HG03442 (cell line): ENCODE measurements around the gene ERICH3.

Experiments
- ATAC-seq: cut with Tn5 transposase; IDR thresholded peaks from one replicate; pipeline ENCODE4 v1.9.1; 2021; ENCODE audit warnings: mild to moderate bottlenecking, moderate library complexity; ENCODE audit not compliant: unreplicated experiment

ERICH3 gene

DNA sequence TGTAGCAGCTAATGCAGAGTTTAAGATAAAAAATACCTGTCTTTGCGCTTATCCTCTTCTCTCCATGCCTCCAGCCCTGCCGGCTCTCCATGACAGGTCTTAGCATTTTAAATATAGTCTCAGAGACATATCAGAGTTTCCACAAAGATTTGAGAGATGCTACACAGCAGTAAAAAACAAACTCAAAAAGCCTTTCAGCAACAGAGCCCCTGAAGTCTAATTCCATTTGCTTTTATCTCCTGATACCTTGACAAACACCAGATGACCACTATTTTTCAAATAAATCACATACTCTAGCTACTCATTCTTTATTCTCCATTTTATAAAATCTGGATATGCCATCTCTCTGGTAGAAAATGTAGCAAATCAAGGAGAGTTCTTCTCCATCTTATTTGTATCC is 81.6 kb downstream of the ERICH3 start:
- ATAC-seq, result no peak

DNA sequence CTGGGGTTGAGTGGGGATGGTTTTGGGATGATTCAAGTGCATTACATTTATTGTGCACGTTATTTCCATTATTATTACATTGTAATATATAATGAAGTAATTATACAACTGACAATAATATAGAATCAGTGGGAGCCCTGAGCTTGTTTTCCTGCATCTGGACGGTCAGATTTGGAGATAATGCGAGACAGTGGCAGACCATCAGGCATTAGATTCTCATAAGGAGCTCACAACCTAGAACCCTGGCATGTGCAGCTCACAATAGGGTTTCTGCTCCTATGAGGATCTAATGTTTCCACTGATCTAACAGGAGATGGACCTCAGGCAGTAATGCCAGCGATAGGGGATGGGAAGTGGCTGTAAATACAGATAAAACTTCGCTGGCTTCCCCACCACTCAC is 83.3 kb downstream of the ERICH3 start:
- ATAC-seq, result no peak

DNA sequence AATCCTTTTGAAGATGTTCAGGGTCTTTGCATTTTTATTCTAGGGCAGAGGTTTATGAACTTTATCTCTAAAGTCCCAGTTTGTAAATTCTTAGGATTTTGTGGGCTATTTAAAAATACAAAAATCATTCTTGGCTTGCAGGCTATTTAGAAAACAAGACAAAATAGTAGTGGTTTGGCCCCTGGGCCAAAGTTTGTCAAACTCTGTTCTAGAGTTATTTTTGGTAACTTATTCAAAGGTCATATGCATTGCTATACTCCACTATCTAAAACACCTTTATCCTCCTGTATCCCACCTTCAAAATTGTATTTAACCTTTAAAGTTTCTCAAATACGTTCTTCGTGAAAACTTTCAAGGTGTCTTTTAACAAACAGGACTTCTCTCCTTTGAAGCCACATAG is 85.7 kb downstream of the ERICH3 start:
- no peak for ATAC-seq

DNA sequence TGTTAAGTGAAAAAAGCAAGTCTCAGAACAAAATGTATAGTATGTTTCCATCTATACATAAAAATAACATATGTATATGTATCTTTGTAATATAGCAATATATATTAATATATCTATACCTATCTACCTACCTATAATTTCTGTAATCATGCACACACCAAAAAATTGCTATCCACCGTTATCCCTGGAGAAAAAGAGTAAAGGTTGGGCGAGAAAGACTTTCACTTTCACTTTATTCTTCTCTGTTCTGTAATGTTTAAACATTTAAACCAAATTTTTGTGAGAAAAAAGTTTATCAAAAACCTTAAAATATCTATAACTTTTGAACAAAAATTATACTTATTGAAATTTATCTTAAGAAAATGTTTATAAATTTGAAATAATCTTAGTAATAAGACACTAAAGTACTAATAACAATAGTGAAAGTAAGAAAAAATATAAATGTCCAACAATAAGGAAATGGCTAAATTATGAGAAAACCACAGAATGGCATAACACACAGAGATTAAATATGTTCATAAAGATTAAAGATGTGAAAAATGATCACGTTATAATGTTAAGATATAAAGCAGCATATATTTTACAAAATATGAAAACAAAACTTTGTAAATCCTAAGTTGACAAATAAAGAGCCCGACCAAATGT is 87.2 kb downstream of the ERICH3 start:
- ATAC-seq, result no peak

DNA sequence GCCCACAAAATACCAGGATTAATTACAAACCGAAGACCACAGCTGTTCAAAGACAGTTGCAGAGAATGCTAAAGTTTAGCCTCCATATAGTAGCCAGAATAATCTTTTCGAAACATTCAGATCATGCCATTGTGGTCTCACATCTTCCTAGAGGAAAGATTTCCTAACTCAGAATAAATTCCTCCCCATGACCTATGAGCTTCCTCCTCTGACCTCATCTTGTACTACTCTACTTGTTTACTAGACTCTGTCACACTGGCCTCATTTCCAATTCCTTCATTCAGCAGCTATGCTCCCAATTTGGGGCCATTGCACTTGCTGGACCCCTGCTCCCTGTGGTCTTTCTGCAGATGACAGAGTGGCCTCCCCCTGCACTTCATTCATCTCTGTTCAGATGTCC is 89.4 kb downstream of the ERICH3 start:
- no peak for ATAC-seq

DNA sequence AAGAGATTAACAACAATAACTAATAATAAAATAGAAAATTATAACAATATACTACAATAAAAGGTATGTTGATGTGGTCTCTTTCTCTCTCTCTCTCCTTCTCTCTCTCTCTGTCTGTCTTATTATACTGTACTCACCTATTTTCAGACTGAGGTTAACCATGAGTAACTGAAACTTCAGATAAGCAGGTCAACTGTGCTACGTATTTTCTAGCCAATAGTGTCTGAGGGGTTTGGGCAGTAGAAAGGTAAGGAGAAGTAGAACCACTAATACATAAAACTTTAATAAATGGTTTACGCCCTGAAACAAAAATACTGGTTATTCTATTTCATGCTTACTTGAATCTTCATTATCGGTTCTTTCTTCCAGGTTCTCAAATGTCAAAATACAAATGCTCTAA is 90.2 kb downstream of the ERICH3 start:
- ATAC-seq, result no peak

DNA sequence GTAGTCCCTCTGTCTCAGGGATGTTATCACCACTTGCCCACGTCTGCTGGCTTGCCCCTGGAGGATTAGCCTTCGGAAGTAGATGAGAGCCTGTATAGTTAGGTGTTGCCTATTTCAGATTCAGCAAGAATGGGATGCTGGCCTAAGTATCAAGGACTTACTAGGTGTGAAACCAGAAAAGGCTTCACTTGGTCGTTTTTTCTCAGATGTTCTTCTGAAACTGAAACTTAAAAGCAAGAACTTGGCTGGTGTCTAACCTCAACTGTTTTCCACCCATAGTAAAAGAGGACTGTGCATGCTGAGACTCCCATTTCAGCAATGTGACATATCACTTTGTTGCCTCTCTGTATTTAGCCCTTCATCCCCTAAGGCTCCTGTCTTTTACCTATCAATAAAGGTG is 94.2 kb downstream of the ERICH3 start:
- peak; percentile 100 for ATAC-seq

DNA sequence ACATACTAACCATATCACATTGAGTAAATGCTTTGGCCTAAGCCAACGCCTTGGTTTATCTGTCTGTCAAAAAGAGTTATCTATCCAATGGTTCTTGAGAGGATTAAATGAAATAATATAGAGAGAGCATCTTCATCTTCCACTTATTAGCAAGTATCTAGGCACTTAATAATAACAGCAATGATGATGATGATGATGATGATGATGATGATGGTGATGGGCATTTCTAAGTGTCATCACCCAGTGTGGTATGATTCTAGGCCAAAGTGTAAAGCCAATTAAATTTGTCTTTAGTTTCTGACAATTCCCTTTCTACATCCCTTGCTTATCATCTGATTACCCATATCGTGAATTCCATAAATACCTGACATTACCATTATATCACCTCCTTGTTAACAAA is 95.5 kb downstream of the ERICH3 start:
- ATAC-seq, result no peak

DNA sequence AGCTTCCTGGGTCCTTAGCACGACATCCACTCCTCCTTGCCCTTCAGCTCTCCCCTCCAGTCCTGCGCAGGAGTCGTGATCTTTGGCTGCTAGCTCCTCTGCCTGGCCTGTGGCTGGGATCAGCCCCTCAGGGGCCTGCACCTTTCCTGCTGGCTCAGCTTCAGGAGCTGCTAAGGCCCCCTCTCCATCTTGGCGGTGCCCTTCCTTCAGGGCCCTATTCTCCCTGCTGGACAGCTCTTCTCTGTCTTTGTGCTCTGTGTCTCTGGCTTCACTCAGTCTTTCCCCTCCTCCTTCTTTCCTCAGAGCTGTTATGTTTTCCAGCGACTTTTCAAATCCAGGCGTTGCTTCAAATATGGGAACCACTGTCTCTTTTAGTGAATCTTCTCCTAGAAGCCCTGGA is 101.7 kb downstream of the ERICH3 start:
- ATAC-seq, result no peak

DNA sequence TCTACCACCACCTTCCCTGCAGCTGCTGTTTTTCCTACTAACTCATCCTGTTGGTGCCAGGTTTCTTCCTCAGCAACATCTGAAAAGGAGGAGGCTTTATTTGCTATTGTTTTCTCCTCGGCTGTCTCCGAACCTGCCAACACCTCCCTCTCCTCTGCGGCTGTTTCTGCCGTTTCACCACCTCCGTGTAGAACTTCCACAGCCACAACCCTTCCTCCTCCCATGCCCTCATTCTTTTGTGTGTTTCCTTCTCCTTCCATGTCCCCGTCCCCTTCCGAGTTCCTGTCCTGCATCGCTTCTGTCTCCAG is 102.1 kb downstream of the ERICH3 start:
- no peak for ATAC-seq

DNA sequence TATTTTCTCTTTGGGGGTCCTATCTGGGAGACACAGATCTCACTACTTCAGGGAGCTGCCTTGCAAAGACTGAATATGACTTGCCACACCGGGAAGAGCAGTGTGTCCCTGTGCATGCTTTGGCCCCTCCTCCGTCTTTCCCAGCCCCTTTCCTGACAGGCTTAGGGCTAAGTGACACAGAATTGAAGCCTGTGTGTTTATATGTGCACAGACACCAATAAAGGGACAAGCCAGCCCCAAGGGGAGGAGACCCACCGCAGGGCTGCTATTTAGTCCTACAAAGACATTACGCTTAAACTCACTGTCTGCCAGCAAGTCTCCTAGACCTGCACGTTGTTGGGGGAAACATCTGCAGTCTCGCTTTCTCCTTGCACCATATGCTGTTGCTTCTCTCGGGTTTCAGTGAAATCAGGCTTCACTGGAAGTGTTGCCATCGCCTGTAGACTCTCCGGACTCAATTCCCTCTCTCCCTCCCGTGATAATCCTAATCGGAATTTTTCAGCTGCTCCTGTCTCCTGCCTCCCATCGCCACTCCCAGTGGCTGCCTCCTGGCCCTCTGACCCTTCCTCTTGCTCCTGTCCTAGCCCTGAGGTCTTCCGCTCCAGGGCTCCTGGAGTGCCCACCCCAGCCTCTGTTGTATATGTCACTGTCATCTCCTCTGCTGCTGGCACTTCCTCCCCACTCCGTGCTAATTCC is 102.6 kb downstream of the ERICH3 start:
- ATAC-seq, result no peak

DNA sequence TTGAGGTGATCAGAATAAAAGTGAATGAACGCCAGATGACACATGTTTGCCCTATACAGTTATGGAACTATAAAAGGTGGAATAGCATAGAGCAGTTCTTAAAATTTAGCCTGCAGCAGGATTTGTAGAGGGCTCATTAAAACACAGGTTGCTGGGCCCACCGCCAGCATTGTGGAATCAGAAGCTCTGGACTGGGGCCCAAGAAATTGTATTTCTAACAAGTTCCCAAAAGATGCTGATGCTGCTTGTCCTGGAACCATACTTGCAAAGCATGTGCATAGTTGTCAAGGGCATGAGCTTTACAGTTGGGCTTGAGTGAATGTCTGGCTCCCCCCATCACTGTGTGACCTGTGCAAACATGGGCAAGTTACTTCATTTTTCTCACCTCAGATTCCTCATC is 123.7 kb downstream of the ERICH3 start:
- no peak for ATAC-seq

DNA sequence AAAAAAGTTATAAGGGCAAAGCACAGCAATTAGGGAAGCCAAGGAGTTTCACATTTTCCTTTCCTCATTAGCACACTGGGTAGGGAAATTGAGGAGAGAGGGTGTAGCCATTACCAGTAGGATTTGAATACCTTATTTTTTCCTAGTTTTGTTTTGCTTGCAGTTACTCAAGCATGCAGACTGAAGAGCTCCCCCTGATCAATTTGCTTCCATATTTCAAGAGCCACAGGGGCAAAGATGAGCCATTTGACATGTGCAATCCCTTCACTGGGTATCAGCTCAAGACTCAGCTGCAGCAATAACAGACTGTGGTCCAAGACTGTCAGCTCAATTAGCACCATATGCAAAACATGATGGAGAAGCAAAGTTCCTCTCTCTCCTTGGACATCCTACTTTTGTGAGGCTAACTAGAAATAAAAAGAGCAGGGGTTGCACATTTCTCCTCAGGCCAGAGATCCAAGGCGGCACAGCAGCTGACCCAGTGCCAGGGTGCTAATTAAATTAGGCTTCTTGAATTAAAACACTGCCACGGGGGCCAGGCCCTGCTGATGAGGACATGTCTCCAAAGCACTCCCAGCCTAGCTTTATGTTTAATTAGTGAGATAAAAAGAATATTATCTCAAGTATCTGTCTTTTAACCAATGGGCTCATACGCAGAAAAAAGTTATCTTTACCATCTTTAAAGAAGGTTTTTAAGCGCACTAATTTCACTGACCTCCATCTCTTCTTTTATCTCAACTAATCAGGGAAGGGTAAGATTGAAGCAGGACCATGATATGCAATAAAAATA is 124.4 kb downstream of the ERICH3 start:
- ATAC-seq, result no peak

DNA sequence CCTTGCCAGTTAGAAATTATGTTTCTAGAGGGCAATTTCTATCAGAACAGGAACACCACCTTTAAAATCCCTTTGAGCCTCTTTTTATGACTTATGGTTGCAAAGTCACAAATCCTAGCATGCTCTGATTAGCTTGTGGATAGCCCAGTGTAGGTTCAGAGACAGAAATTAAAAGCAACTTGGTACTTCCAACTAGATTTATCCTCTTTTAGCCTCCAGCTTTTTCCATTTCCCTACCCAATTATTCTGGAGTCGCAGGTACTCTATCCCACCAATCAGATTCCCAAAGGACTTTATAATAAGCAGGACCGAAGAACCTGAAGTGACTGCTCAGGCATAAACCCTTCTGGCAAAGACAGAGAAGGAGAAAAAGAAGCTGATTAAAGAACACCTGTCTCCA is 127.8 kb downstream of the ERICH3 start:
- ATAC-seq, result no peak

DNA sequence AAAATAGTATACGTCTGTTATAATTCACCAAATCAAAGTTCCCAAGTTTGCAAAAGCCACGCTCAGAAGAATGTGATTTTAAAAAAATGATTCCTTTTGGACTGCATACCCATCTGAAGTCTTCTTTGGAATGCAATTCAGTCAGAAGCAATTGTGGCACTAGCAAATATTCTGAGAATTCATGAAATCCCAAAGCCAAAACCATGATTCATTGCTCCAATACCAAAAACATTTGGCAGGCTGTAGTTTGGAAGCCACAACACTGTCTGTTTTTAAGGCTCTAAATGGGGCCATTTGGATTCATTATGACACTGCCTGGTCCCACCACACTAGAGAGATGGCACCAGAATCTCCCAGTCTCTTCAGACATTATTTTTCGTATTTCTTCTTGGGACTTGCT is 139.4 kb downstream of the ERICH3 start:
- no peak for ATAC-seq

DNA sequence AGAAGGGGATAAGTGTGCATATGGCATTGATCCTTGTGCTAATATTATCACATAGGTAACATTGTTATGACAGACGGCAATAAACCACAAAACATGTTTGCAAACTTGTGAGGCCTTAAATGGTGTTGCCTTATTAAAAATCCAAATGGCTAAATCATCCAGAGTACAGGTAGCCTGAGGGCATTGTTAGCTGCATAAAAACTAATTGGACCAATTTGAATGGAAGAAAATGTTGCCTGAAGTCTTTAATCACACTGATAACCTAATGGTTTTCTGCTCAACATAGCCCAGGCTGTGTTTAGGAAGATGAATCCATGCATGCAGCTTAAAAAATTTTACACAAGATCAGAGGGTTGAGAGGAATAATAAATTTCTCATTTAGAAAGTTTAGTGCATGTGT is 141.8 kb downstream of the ERICH3 start:
- no peak for ATAC-seq

DNA sequence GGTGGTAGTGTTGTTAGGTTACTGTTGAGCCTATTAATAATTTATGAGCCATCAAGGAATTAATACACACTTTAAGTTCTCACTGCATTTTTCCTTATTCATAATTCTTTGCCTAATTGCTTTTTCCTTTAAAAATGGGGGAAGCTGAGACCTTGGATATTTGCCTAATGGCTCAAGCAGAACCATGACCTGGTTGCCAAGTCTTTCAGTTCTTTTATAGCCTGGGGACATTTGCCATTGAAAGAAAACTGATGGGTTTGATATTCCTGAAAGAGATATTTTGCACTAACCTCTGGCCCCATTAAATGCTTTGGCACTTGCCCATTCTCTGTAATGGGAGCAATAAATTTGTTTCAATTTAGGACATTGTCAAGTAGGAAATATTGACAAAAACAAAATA is 142.7 kb downstream of the ERICH3 start:
- no peak for ATAC-seq

DNA sequence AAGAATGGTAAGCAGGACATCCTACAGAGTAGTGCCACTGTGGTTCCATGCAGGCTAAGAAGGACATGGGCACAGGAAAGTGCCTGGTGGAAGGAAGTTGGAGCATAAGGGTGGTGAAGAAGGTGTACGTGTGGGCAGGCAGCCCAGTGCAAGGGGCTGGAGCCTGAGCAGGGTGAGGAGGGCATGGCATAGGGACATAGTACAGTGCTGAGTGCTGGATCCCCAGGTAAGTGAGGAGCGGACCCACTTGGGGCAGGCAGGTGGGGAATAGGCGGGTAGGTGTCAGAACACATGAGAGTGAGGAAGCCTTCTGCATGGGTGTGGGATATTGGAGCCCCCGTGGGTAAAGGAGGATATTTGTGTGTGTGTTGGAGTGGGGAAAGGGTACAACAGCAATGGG is 145.5 kb downstream of the ERICH3 start:
- ATAC-seq, result no peak

DNA sequence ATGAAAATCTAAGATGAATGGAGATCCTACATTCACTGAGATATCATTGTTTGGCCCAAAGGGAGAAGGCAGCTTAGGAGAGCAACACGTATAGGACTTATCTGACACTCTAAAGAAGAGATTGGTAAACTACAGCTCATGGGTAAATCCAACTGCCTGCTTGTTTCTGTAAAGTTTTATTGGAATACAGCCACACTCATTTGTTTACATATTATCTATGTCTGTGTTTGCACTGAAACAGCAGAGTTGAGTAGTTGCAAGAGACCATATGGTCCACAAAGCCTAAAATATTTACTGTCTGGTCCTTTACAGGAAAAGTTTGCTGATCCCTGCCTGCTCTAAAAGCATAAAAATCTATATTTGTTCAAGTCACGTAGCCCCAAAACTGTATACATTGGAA is 146.9 kb downstream of the ERICH3 start:
- ATAC-seq, result no peak

DNA sequence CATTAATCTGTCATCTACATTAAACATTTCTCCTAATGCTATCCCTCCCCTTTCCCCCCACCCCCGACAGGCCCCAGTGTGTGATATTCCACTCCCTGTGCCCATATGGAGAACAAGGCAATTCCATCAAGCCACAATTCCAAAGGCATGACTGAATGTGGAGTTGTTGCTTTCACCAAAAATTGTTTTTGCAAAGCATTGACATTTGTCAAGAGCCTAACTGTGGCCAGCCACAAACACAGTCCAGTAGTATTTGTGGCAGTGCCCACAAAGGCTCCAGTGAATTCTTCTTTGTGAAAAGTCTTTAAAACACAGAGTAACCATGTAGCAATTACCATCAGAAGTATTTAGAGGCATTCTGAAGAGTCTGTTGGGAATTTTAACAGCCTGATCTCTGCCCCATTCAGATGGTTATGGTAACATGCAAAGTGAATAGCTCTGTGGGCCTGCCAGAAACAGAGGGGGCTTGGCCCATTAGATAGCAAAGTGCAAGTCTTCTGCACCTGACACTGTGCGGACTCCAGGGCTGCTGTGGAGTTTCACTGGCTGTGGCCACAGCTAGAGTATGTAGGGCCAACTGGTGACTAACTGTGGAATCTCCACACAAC is 149.6 kb downstream of the ERICH3 start:
- no peak for ATAC-seq

DNA sequence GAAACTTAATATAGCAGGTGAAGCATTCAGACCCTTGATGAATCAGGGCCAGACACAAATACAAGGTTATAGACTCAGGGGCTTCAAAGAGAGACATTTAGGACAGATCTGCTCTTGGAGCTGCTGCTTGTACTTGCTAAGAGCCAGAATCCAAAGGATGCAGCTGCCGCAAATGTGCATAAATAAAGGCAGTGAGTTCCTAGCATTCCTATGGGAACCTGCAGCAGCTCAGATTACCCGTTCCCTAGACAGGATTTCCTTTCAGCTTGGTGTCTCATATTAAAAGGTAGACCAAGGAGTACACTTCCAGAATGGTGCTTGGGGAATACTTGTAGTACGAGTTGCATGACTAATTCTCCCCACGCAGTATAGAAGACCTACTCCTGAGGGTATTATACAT is 151.4 kb downstream of the ERICH3 start:
- ATAC-seq, result no peak
